HG03097 (cell line): ENCODE data around the gene SEMG2.

Experiments used
- ATAC-seq: cut with Tn5 transposase; IDR thresholded peaks from one replicate; pipeline ENCODE4 v1.9.1; 2021; ENCODE audit not compliant: unreplicated experiment, low FRiP score

The SEMG2 gene, protein sequence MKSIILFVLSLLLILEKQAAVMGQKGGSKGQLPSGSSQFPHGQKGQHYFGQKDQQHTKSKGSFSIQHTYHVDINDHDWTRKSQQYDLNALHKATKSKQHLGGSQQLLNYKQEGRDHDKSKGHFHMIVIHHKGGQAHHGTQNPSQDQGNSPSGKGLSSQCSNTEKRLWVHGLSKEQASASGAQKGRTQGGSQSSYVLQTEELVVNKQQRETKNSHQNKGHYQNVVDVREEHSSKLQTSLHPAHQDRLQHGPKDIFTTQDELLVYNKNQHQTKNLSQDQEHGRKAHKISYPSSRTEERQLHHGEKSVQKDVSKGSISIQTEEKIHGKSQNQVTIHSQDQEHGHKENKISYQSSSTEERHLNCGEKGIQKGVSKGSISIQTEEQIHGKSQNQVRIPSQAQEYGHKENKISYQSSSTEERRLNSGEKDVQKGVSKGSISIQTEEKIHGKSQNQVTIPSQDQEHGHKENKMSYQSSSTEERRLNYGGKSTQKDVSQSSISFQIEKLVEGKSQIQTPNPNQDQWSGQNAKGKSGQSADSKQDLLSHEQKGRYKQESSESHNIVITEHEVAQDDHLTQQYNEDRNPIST

GRCh38 chr20:45221076-45221475 lies at the start of gene SEMG2:
TSS of gene SEMG2 (plus strand) at chr20:45221373. CDS start at chr20:45221390, 17 bp downstream.
- ATAC-seq, result no peak

DNA sequence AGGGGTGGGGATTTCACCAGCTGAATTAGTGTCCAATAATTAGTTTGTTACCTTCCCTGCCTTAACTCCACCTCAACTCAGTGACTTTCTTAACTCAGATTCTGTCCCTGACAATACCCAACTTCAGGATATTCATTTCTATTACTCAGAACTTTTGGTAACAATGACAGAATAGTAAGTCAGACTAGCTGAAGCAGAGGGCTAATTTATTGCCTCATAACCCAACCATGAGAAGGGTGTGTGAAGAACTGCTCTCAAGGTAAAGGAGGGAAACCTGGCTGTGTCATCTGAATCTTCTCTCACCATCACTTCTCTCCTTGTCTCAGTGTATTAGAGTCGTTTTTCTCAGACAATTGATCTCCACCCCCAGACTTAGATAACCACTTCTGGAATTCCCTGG lies 47.7 kb upstream of the SEMG2 start:
- ATAC-seq, result no peak

GRCh38 chr20:45174434-45175364 lies 46.5 kb upstream of the SEMG2 start, which contains the start of gene PI3:
TSS of gene PI3 (plus strand) at chr20:45174902. CDS start at chr20:45174923, 21 bp downstream.
- no peak for ATAC-seq

DNA sequence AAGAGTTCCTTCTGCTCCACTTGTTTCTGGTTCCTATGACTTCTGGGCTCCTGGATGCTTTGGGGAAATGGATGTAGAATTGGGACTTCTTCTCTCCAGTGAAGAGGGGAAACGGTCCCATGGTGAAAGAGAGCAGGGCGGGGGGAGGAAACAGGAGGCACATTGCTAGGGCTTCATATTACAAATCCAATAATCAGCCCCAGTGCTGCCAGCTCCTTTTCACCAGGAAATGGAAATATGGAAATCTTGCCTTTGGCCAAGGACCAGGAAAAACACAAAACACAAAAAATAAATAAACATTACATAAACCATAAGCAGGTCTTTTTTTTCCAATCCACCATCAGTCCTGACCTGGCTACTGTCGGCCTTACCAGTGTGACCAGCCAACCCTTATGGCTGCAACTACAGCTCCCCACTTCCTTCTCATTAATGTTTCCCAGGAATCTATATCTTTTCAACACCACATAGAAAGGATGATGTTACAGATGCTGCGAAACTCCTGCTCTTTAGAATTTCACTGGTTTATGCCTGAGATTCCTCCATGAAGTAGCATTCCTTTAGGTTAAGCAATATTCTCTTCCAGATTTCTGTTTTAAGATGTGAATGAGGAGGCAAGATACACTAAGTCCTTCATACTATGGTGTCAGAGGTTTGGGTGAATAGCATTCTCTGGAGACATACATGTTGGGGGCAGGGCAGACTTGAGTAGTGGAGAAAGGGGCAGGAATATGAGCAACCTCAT lies 44.5 kb upstream of the SEMG2 start:
- no peak for ATAC-seq

GRCh38 chr20:45179166-45179565 lies 42.0 kb upstream of the SEMG2 start:
- no peak for ATAC-seq

GRCh38 chr20:45181639-45182038 lies 39.5 kb upstream of the SEMG2 start:
- no peak for ATAC-seq

GRCh38 chr20:45183084-45183483 lies 38.1 kb upstream of the SEMG2 start:
- no peak for ATAC-seq

DNA sequence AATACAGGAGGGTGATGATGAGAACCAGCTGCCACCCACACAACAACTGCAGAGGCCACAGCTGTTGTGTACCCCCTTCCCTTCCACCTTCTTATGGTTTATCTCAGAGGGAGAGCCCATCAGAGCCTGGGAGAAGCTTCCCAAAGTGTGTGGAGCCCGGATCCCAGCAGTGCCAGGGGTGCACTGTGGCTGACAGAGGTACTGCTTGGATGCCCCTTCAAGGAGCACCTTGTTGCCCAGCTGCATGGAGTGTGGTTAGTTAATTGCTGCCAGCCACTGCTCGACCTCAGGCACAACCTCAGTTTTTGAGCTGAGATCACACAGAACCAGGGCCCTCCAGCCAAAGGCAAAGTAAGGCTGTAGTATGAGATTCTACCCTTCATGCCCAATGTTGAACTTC lies 33.5 kb upstream of the SEMG2 start:
- ATAC-seq, result no peak

- ATAC-seq, result no peak
Observed at GRCh38 chr20:45189067-45189609, 32.0 kb upstream of the SEMG2 start.

DNA sequence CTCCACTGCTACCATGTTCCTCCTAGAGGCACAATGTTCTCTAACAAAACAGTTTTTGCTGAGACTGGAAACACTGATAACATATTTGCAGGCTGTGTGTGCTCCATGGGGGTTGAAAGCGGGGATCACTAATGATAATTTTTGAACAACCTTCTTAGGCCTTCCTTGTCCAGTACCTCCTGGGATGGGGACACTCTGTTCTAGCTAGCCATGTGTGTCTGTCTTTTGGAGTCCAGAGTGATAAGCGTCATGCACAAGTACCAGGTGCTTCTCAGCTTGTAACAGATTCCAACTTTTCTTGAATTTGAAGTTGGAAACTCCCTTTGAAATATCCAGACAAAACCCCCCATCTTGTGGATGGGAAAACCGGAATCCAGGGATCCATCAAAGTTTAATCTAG lies 31.3 kb upstream of the SEMG2 start:
- no peak for ATAC-seq

- ATAC-seq, result no peak
Observed at GRCh38 chr20:45191926-45192325, 29.2 kb upstream of the SEMG2 start.

- ATAC-seq, result no peak
Observed at GRCh38 chr20:45193331-45193730, 27.8 kb upstream of the SEMG2 start.

- ATAC-seq, result no peak
Observed at GRCh38 chr20:45206725-45207124, 14.4 kb upstream of the SEMG2 start, which contains the start of gene SEMG1. TSS of gene SEMG1 (plus strand) at chr20:45207033. CDS start at chr20:45207054, 21 bp downstream.

DNA sequence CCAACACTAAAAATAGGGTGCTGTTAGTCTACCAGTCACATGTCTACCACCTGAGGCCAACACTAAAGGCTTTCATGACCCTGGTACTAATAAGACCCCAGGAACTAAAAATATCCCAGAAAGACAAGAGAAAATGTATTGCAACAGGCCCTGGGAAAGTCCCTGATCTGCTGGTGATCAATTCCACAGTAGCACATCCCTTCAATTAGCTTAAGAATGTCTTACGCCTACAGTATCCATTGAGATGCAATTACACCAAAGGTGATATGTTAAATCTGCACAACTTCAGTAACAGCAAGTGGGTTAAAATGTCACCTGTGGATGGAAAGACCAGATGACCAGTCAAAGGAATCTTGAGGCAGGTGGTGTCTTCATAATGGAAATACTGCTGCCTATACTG lies 11.2 kb upstream of the SEMG2 start:
- no peak for ATAC-seq

- no peak for ATAC-seq
Observed at GRCh38 chr20:45211569-45212474, 9.4 kb upstream of the SEMG2 start.

DNA sequence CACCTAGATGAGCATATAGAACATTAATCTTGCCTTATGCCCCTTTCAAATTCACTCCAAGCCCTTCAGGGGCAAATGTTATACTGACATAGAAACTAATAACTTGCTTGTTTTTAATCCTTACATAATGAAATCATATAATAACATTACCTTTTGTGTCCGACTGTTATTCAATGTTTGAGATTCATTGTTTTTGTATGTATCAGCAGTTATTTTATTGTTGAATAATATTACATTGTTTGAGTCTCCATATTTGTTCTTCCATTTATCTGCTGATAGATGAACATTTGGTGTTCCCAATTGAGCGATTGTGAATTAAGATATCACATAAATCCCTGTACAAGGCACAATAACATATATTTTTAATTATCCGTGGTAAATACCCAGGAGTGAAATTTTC lies 8.3 kb upstream of the SEMG2 start:
- ATAC-seq, result no peak

- ATAC-seq, result no peak
Observed at GRCh38 chr20:45218124-45218523, 3.0 kb upstream of the SEMG2 start.

GRCh38 chr20:45218636-45219035 lies 2.5 kb upstream of the SEMG2 start:
- no peak for ATAC-seq

DNA sequence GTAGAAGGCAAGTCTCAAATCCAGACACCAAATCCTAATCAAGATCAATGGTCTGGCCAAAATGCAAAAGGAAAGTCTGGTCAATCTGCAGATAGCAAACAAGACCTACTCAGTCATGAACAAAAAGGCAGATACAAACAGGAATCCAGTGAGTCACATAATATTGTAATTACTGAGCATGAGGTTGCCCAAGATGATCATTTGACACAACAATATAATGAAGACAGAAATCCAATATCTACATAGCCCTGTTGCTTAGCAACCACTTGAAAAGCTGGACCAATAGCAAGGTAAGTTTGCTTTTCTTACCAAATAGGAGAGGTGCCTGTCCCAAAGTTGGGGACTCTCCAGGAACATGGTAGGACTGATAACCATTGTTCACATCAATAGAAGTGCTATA lies 2.0 kb downstream of the SEMG2 start:
- no peak for ATAC-seq
